HCT116 (cell line): ENCODE data around the gene EVC. TPM values are rescaled to one million over a fixed set of nuclear protein-coding genes. Genes with fewer than 3 reads are reported as not detected.

ENCODE experiments used
- ATAC-seq: fragments of 200-7000 bp; cut with Tn5 transposase; 2 replicates; pipeline ENCODE4 v1.9.1; 2020; ENCODE audit warnings: mild to moderate bottlenecking, moderate library complexity
- Bru-seq: library from RNA; stranded (reverse); fragments of 400-500 nt; gene quantifications from one replicate; lab custom pipeline; 2021; lab: Mats Ljungman, UMichigan
- BruChase-seq, 2 experiments: library from RNA; stranded (reverse); fragments of 400-500 nt; gene quantifications; one replicate each; lab custom pipeline; 2021; lab: Mats Ljungman, UMichigan
- BruUV-seq: library from RNA; stranded (reverse); fragments of 400-500 nt; replicated peaks from 2 replicates; lab custom pipeline; 2021; lab: Mats Ljungman, UMichigan
- CTCF ChIA-PET: fragments of 300-600 bp; sonication (Branson Sonifier 250); formaldehyde crosslinking; loops from one replicate; lab custom pipeline; 2021; ENCODE audit warnings: antibody characterized with exemption; lab: Charles Lee
- POLR2A ChIA-PET: fragments of 300-600, 350-600 bp; sonication (Branson Sonifier 250); formaldehyde crosslinking; loops from one replicate; lab custom pipeline; 2021; ENCODE audit warnings: antibody characterized with exemption; lab: Charles Lee
- RAD21 ChIA-PET, 2 experiments: fragments of 300-600 bp; sonication (Branson Sonifier 250); formaldehyde crosslinking; loops; one replicate each; lab custom pipeline; 2023; ENCODE audit warnings: low total read pairs in 2 of 2; ENCODE audit not compliant: uncharacterized antibody in 2 of 2, unreplicated experiment in 2 of 2, low non-redundant PET in 1 of 2; lab: Charles Lee
- DNase-seq: peaks from one replicate; pipeline ENCODE4 v3.0.0-alpha.2; 2010; ENCODE audit warnings: low read depth, low spot score
- H2AFZ ChIP-seq: fragments of 200-600 bp; shearing (Covaris generic), sonication (generic); 2 replicates; pipeline ENCODE4 v1.6.1; 2017; ENCODE audit warnings: low read depth, mixed run types, mixed read lengths, antibody characterized with exemption, low read length; ENCODE audit not compliant: poor library complexity, severe bottlenecking
- H3K27ac ChIP-seq: 2 replicates; pipeline ENCODE4 v1.5.1; 2012; ENCODE audit warnings: low read depth, low read length
- H3K27me3 ChIP-seq: fragments of 200-600 bp; sonication (generic); 2 replicates; pipeline ENCODE4 v1.6.1; 2016; ENCODE audit warnings: mixed run types, low read length, mixed read lengths; ENCODE audit not compliant: insufficient read depth
- H3K36me3 ChIP-seq, 2 experiments: fragments of 200-500 bp in 1 of 2; fragments of 200-600 bp in 1 of 2; sonication (Bioruptor generic) in 1 of 2; sonication (generic) in 1 of 2; 2 replicates each; pipeline versions ENCODE4 v1.5.1 to v1.6.1; 2014 to 2016; ENCODE audit warnings: low read length in 2 of 2, inconsistent platforms in 1 of 2, mixed read lengths in 1 of 2, mixed run types in 1 of 2; ENCODE audit not compliant: insufficient read depth in 2 of 2, control insufficient read depth in 1 of 2
- H3K4me1 ChIP-seq, 2 experiments: fragments of 200-600 bp in 1 of 2; sonication (generic) in 1 of 2; 2 replicates each; pipeline versions ENCODE4 v1.5.1 to v1.6.1; 2012 to 2017; ENCODE audit warnings: low read length in 2 of 2, inconsistent platforms in 1 of 2, mild to moderate bottlenecking in 1 of 2, mixed read lengths in 1 of 2, mixed run types in 1 of 2, moderate library complexity in 1 of 2; ENCODE audit not compliant: insufficient read depth in 2 of 2, control insufficient read depth in 1 of 2
- H3K4me2 ChIP-seq: fragments of 200-600 bp; sonication (generic); 2 replicates; pipeline ENCODE4 v1.6.1; 2017; ENCODE audit warnings: mixed run types, low read length, mixed read lengths
- H3K4me3 ChIP-seq, 2 experiments: fragments of 200-600 bp in 1 of 2; sonication (generic) in 1 of 2; replicated peaks in 1 of 2; 2 replicates each; pipeline ENCODE4 v1.5.1; 2011 to 2016; ENCODE audit warnings: low read length in 2 of 2, control low read depth in 1 of 2, low read depth in 1 of 2, mild to moderate bottlenecking in 1 of 2, mixed read lengths in 1 of 2, mixed run types in 1 of 2
- H3K79me2 ChIP-seq: fragments of 200-600 bp; sonication (generic); 2 replicates; pipeline ENCODE4 v1.6.1; 2017; ENCODE audit warnings: mild to moderate bottlenecking, mixed run types, low read length, moderate library complexity, mixed read lengths; ENCODE audit not compliant: insufficient read depth
- H3K9ac ChIP-seq: fragments of 200-600 bp; sonication (generic); 2 replicates; pipeline ENCODE4 v1.6.1; 2016; ENCODE audit warnings: low read length, mixed read lengths
- H3K9me2 ChIP-seq: fragments of 200-600 bp; sonication (generic), shearing (Covaris generic); 2 replicates; pipeline ENCODE4 v1.6.1; 2017; ENCODE audit warnings: mixed run types, mild to moderate bottlenecking, moderate library complexity; ENCODE audit not compliant: insufficient read depth
- H3K9me3 ChIP-seq, 2 experiments: fragments of 200-500 bp in 1 of 2; fragments of 200-600 bp in 1 of 2; sonication (Bioruptor generic) in 1 of 2; sonication (generic) in 1 of 2; 2 replicates each; pipeline ENCODE4 v1.6.1; 2014 to 2017; ENCODE audit warnings: low read length in 2 of 2, mixed read lengths in 2 of 2, inconsistent platforms in 1 of 2, low read depth in 1 of 2, mild to moderate bottlenecking in 1 of 2, mixed run types in 1 of 2, moderate library complexity in 1 of 2; ENCODE audit not compliant: control insufficient read depth in 1 of 2, insufficient read depth in 1 of 2
- H4K20me1 ChIP-seq: fragments of 200-600 bp; sonication (generic), shearing (Covaris generic); 2 replicates; pipeline ENCODE4 v1.6.1; 2017; ENCODE audit warnings: mixed run types, mild to moderate bottlenecking, moderate library complexity; ENCODE audit not compliant: insufficient read depth
- ATF3 ChIP-seq: IDR thresholded peaks from 2 replicates; pipeline ENCODE4 v1.6.1; 2012
- CBX3 ChIP-seq: IDR thresholded peaks from 2 replicates; pipeline ENCODE4 v1.6.1; 2012; ENCODE audit warnings: low read depth
- EGR1 ChIP-seq: IDR thresholded peaks from 2 replicates; pipeline ENCODE4 v1.6.1; 2012; ENCODE audit warnings: low read depth
- ELF1 ChIP-seq: IDR thresholded peaks from 2 replicates; pipeline ENCODE4 v1.6.1; 2012; ENCODE audit warnings: low read depth, borderline replicate concordance
- EZH2 ChIP-seq: fragments of 200-600 bp; sonication (generic); IDR thresholded peaks from 2 replicates; pipeline ENCODE4 v1.6.1; 2017; ENCODE audit warnings: antibody characterized with exemption, mixed run types
- FOSL1 ChIP-seq: IDR thresholded peaks from 2 replicates; pipeline ENCODE4 v1.6.1; 2012; ENCODE audit warnings: low read depth
- JUND ChIP-seq: IDR thresholded peaks from 2 replicates; pipeline ENCODE4 v1.6.1; 2012
- POLR2A ChIP-seq: IDR thresholded peaks from 2 replicates; pipeline ENCODE4 v1.7.0; 2011; ENCODE audit warnings: borderline replicate concordance; ENCODE audit not compliant: insufficient read depth, insufficient read length; ENCODE audit errors: extremely low read depth
- SP1 ChIP-seq: IDR thresholded peaks from 2 replicates; pipeline ENCODE4 v1.6.1; 2012; ENCODE audit warnings: low read depth
- ZNF274 ChIP-seq: fragments of 200-500 bp; sonication (Bioruptor generic); IDR thresholded peaks from 2 replicates; pipeline ENCODE4 v1.6.1; 2014; ENCODE audit warnings: mild to moderate bottlenecking, low read depth, low read length, inconsistent platforms
- intact Hi-C: fragments of 100-400 bp; cut with micrococcal nuclease; formaldehyde crosslinking; loops from 2 replicates; pipeline ENCODE4 v1.10.0; 2022
- long read RNA-seq: library from polyadenylated mRNA; unstranded; transcript quantifications from one replicate; pipeline ENCODE4 v2.0.0, GENCODE V29; 2021; ENCODE audit not compliant: unreplicated experiment
- polyA plus RNA-seq: library from polyadenylated mRNA; unstranded; fragments of >200 nt; gene quantifications from 2 replicates; pipeline ENCODE4 v1.2.1, GENCODE V29; 2012; ENCODE audit warnings: missing spikeins
- total RNA-seq: library from RNA; stranded (reverse); gene quantifications from one replicate; pipeline ENCODE4 v1.2.1, GENCODE V29; 2021; ENCODE audit not compliant: unreplicated experiment
- TF ChIP-seq, protein P1 (sequence below): IDR thresholded peaks from 2 replicates; pipeline ENCODE4 v1.6.1; 2012; ENCODE audit warnings: low read depth
- TF ChIP-seq, protein P2 (sequence below), 3 experiments: fragments of 200-600 bp in 1 of 3; sonication (generic) in 1 of 3; IDR thresholded peaks in 2 of 3; conservative IDR thresholded peaks in 1 of 3; 2 replicates each; pipeline ENCODE4 v1.5.1; 2012 to 2017; ENCODE audit warnings: low read depth in 2 of 3, low read length in 2 of 3, antibody characterized with exemption in 1 of 3, borderline replicate concordance in 1 of 3, control low read depth in 1 of 3, mild to moderate bottlenecking in 1 of 3, mixed read lengths in 1 of 3, mixed run types in 1 of 3, moderate library complexity in 1 of 3; ENCODE audit not compliant: insufficient read depth in 1 of 3

Gene EVC
- total RNA-seq (0.15 TPM), Bru-seq, nascent RNA (percentile 11 among the genes with signal in this experiment), BruChase-seq, experiment 1, labeled RNA remaining after a 6-hour chase (percentile 4 among the genes with signal in this experiment), BruChase-seq, experiment 2, labeled RNA remaining after a 2-hour chase (percentile 6 among the genes with signal in this experiment)
- polyA plus RNA-seq = 0.18 TPM in 1 of 2 replicates, not detected in the other
- long read RNA-seq = 0 reads

GRCh38 chr4:5710961-5711478, at the start of gene EVC:
Gene EVC (plus strand): TSS chr4:5711201. CDS start chr4:5711381, 180 bp downstream.
- no peak within 1 kb of the TSS for H3K4me3 ChIP-seq
- ATAC-seq (no peak), DNase-seq (no peak)
- BruUV-seq = no TSS peak
- ChIA-PET RAD21 (no interaction called here), POLR2A (no interaction called here), CTCF (no interaction called here)
- no peak within 1 kb of the TSS for H3K27ac ChIP-seq
- intact Hi-C loops = no loop called here
- H3K9ac ChIP-seq = no peak within 1 kb of the TSS
- H3K36me3 ChIP-seq = no peaks in the 10 kb centered on the region
- no peaks in the 10 kb centered on the region for H3K9me2 ChIP-seq
- H3K4me1 ChIP-seq = no peaks in the 10 kb centered on the region
- H4K20me1 ChIP-seq = no peaks in the 10 kb centered on the region
- TF ChIP-seq, protein P1, sequence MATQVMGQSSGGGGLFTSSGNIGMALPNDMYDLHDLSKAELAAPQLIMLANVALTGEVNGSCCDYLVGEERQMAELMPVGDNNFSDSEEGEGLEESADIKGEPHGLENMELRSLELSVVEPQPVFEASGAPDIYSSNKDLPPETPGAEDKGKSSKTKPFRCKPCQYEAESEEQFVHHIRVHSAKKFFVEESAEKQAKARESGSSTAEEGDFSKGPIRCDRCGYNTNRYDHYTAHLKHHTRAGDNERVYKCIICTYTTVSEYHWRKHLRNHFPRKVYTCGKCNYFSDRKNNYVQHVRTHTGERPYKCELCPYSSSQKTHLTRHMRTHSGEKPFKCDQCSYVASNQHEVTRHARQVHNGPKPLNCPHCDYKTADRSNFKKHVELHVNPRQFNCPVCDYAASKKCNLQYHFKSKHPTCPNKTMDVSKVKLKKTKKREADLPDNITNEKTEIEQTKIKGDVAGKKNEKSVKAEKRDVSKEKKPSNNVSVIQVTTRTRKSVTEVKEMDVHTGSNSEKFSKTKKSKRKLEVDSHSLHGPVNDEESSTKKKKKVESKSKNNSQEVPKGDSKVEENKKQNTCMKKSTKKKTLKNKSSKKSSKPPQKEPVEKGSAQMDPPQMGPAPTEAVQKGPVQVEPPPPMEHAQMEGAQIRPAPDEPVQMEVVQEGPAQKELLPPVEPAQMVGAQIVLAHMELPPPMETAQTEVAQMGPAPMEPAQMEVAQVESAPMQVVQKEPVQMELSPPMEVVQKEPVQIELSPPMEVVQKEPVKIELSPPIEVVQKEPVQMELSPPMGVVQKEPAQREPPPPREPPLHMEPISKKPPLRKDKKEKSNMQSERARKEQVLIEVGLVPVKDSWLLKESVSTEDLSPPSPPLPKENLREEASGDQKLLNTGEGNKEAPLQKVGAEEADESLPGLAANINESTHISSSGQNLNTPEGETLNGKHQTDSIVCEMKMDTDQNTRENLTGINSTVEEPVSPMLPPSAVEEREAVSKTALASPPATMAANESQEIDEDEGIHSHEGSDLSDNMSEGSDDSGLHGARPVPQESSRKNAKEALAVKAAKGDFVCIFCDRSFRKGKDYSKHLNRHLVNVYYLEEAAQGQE = no peak
- TF ChIP-seq CBX3 (no peak), ATF3 (no peak), EZH2 (no peak), EGR1 (no peak), SP1 (no peak), JUND (no peak), ZNF274 (no peak), ELF1 (no peak), FOSL1 (no peak), POLR2A (no peak)
- TF ChIP-seq, protein P2, sequence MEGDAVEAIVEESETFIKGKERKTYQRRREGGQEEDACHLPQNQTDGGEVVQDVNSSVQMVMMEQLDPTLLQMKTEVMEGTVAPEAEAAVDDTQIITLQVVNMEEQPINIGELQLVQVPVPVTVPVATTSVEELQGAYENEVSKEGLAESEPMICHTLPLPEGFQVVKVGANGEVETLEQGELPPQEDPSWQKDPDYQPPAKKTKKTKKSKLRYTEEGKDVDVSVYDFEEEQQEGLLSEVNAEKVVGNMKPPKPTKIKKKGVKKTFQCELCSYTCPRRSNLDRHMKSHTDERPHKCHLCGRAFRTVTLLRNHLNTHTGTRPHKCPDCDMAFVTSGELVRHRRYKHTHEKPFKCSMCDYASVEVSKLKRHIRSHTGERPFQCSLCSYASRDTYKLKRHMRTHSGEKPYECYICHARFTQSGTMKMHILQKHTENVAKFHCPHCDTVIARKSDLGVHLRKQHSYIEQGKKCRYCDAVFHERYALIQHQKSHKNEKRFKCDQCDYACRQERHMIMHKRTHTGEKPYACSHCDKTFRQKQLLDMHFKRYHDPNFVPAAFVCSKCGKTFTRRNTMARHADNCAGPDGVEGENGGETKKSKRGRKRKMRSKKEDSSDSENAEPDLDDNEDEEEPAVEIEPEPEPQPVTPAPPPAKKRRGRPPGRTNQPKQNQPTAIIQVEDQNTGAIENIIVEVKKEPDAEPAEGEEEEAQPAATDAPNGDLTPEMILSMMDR (IDR thresholded peaks at IDR 0.05 in 2 of 3, conservative IDR thresholded peaks at IDR 0.05 in 1 of 3; ENCODE audit: borderline replicate concordance in 1 of 3, insufficient read depth in 1 of 3, low read depth in 2 of 3, low read length in 2 of 3) = no peak
- H3K4me2 ChIP-seq = no peak within 1 kb of the TSS
- no peaks in the 10 kb centered on the region for H3K79me2 ChIP-seq
- no peak within 1 kb of the TSS for H2AFZ ChIP-seq
- no peaks in the 10 kb centered on the region for H3K9me3 ChIP-seq
- H3K27me3 ChIP-seq = no peaks in the 10 kb centered on the region
